Upper lobe of left lung (tissue), 6 donors: ENCODE data around the gene MYLK. TPM values are rescaled to one million over a fixed set of nuclear protein-coding genes. Genes with fewer than 3 reads are reported as not detected.

ENCODE experiments used
- ATAC-seq, 2 donors: fragments of 200-7000 bp; cut with Tn5 transposase; one replicate each; pipeline ENCODE4 v1.9.1; 2022; ENCODE audit warnings: mild to moderate bottlenecking in 2 of 2, moderate library complexity in 2 of 2; ENCODE audit not compliant: low FRiP score in 2 of 2
- DNase-seq, 2 donors: peaks; one replicate each; pipeline ENCODE4 v3.0.0-alpha.2; 2019 to 2020
- H3K27ac ChIP-seq, 4 donors: fragments of 200-600 bp; sonication (generic); one replicate each; pipeline ENCODE4 v1.5.1; 2016 to 2019
- H3K27me3 ChIP-seq, 4 donors: fragments of 200-600 bp; sonication (generic); one replicate each; pipeline ENCODE4 v1.5.1; 2017 to 2019
- H3K36me3 ChIP-seq, 4 donors: fragments of 200-600 bp; sonication (generic); one replicate each; pipeline ENCODE4 v1.5.1; 2016 to 2019
- H3K4me1 ChIP-seq, 4 donors: fragments of 200-600 bp; sonication (generic); one replicate each; pipeline ENCODE4 v1.5.1; 2018 to 2019
- H3K4me3 ChIP-seq, 4 donors: fragments of 200-600 bp; sonication (generic); one replicate each; pipeline ENCODE4 v1.5.1; 2017 to 2019; ENCODE audit warnings: mild to moderate bottlenecking in 2 of 4, moderate library complexity in 1 of 4
- H3K9me3 ChIP-seq, 4 donors: fragments of 200-600 bp; sonication (generic); one replicate each; pipeline ENCODE4 v1.5.1; 2018 to 2019
- EP300 ChIP-seq, 4 donors: sonication (generic); formaldehyde crosslinking; IDR thresholded peaks; one replicate each; pipeline ENCODE4 v1.5.1; 2017; ENCODE audit warnings: antibody characterized with exemption in 4 of 4, control low read depth in 2 of 4
- POLR2A ChIP-seq, 4 donors: fragments of 450-650 bp; IDR thresholded peaks; one replicate each; pipeline ENCODE4 v1.5.1; 2016 to 2017; ENCODE audit warnings: antibody characterized with exemption in 4 of 4, mild to moderate bottlenecking in 2 of 4
- POLR2AphosphoS5 ChIP-seq, 2 donors: sonication (generic); formaldehyde crosslinking; IDR thresholded peaks; one replicate each; pipeline ENCODE4 v1.5.1; 2017; ENCODE audit warnings: antibody characterized with exemption in 2 of 2
- WGBS, 2 donors: methylation state at CpG; one replicate each; pipeline ENCODE4 v1.1.5; 2017 to 2018; 5-methylcytosine and 5-hydroxymethylcytosine counted together
- total RNA-seq, 6 donors: library from RNA; depleted of rRNA in 4 of 6; stranded (reverse); fragments of >200 nt in 4 of 6; gene quantifications; one replicate each; pipeline versions ENCODE4 v1.1.0 to v1.2.1, GENCODE V29; 2016 to 2021
- TF ChIP-seq, protein P1 (sequence below), 6 experiments: fragments of 450-650 bp in 4 of 6; fragments of 200-600 bp in 2 of 6; sonication (generic) in 2 of 6; IDR thresholded peaks; one replicate each; pipeline ENCODE4 v1.5.1; 2016 to 2019; ENCODE audit warnings: antibody characterized with exemption in 6 of 6
- donor health status: DM: no; HTN: no; CAD: no; lungs with moderate emphysema.
- donor health status: DM: no; HTN: yes; CAD: no; lungs with severe emphysema.

The MYLK gene
- total RNA-seq, 6 donors from 2014 or later, result 105 to 378 (median 160) TPM

DNA sequence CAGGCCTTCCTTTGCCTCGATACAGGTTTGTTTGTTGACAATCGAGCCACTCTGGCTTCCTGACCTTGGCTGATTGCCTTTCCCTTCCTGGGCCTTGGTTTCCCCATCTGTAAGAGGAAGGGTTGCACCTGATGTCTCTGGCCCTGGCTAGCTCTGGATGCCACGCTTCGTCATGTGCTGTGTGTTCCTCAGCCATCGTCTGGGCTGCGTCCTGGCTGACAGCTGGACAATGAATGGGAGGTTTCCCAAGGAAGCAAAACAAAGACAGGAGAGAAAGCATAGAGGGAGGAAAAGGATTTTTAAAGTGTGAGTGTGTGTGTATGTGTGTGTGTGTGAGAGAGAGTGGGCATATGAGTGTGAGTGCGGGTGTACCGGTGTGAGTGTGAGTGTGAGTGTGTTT, 234.0 kb downstream of the MYLK start:
- peaks cover 9 to 78% (median 46%) of the 10 kb centered on the region in 4 donors for H3K36me3 ChIP-seq

DNA sequence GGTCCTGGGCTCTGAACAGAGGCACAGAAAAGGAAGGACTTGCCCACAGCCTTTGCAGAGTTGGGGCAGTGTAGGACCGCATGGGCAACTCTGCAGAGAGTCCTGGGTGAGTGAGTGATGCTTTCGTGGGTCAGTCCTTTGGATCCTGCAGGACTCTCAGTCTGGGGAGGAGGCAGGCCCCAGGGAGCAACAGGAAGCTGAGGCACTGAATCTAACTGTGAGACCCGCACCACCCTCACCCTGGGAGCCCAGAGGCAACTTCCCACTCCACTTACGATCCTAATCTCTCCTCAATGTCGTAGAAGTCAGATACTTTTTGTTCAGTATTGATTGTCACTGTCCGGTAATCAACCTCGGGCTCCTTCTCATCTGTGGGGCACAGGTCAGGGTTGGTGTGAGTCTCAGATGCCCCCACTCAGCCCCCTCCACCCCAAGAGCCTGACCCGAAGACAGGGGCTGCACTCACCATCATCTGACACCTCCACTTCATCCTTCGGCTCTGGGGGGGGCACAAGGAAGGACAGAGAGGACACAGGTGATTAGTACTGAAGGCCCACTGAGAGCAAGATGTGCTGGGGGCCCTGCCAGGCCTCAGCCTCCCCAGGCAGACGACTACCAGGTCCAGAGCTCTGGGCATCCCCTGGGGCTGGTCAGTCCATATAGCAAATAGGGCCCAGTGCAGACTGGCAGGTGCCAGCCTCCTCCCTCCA, 235.3 kb downstream of the MYLK start:
- DNase-seq, result no peak
- WGBS, 2 donors, result 79 to 81% methylated on average over 10 of the region's 10 CpGs
- H3K27ac ChIP-seq, result peak overlapping the region in 1 of 4 donors; percentile 31

More for the DNA sequence above, 234.0 kb downstream of the MYLK start:
- H3K4me1 ChIP-seq, result peaks cover 23 to 31% (median 27%) of the 10 kb centered on the region in 4 donors
- no peaks in the 10 kb centered on the region for H3K27me3 ChIP-seq
- H3K27ac ChIP-seq, result peak overlapping the region in 1 of 4 donors; percentile 17
- 67 to 88% methylated on average over 8 of the region's 8 CpGs for WGBS, 2 donors
- ATAC-seq (no peak), DNase-seq (no peak)
- no peak overlapping the region for H3K4me3 ChIP-seq
- TF ChIP-seq POLR2A (IDR thresholded peaks at IDR 0.05), result no peak
- TF ChIP-seq, protein P1, sequence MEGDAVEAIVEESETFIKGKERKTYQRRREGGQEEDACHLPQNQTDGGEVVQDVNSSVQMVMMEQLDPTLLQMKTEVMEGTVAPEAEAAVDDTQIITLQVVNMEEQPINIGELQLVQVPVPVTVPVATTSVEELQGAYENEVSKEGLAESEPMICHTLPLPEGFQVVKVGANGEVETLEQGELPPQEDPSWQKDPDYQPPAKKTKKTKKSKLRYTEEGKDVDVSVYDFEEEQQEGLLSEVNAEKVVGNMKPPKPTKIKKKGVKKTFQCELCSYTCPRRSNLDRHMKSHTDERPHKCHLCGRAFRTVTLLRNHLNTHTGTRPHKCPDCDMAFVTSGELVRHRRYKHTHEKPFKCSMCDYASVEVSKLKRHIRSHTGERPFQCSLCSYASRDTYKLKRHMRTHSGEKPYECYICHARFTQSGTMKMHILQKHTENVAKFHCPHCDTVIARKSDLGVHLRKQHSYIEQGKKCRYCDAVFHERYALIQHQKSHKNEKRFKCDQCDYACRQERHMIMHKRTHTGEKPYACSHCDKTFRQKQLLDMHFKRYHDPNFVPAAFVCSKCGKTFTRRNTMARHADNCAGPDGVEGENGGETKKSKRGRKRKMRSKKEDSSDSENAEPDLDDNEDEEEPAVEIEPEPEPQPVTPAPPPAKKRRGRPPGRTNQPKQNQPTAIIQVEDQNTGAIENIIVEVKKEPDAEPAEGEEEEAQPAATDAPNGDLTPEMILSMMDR (IDR thresholded peaks at IDR 0.05), result no peak
- no peak for TF ChIP-seq POLR2AphosphoS5 (IDR thresholded peaks at IDR 0.05)
- TF ChIP-seq EP300 (IDR thresholded peaks at IDR 0.05), result no peak
- H3K9me3 ChIP-seq, result no peaks in the 10 kb centered on the region

DNA sequence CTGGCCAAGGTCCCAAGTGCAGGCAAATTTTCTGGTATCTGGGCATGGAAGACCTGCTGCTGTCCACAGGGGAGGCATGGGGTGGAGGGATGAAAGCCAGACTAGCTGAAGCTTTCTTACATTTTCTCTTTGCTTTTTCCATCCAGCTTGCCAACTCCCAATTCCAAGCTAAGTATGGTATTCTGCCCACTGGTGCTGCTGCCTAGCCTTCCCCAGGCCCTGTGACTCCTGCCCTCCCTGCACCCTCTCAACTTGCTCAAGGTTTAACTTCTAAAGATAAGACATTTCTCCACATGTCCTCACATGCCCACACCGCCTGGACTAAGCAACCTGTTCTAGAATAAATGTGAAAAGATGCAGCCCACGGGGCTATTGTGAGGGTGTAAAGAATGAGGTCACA, 239.8 kb downstream of the MYLK start:
- no peaks in the 10 kb centered on the region for H3K9me3 ChIP-seq
- no peak overlapping the region for H3K27ac ChIP-seq
- H3K36me3 ChIP-seq, result peaks cover 7 to 75% (median 44%) of the 10 kb centered on the region in 4 donors
- peaks cover 0 to 6% (median 1%) of the 10 kb centered on the region in 4 donors for H3K4me1 ChIP-seq
- TF ChIP-seq POLR2AphosphoS5 (IDR thresholded peaks at IDR 0.05) (no peak), POLR2A (IDR thresholded peaks at IDR 0.05) (no peak), EP300 (IDR thresholded peaks at IDR 0.05) (no peak)
- TF ChIP-seq, protein P1 (IDR thresholded peaks at IDR 0.05), result no peak
- ATAC-seq, result no peak
- no peak for DNase-seq
- no peak overlapping the region for H3K4me3 ChIP-seq
- H3K27me3 ChIP-seq, result no peaks in the 10 kb centered on the region
- whole genome bisulfite sequencing, 2 donors, result 64 to 90% methylated on average over 2 of the region's 2 CpGs

More for the DNA sequence above, 235.3 kb downstream of the MYLK start:
- Histone ChIP-seq H3K36me3 (peaks cover 9 to 90% (median 52%) of the 10 kb centered on the region in 4 donors), H3K4me3 (no peak overlapping the region), H3K4me1 (peaks cover 14 to 18% (median 17%) of the 10 kb centered on the region in 4 donors), H3K9me3 (no peaks in the 10 kb centered on the region), H3K27me3 (no peaks in the 10 kb centered on the region)
- TF ChIP-seq POLR2AphosphoS5 (IDR thresholded peaks at IDR 0.05) (no peak), EP300 (IDR thresholded peaks at IDR 0.05) (no peak), POLR2A (IDR thresholded peaks at IDR 0.05) (no peak)
- TF ChIP-seq, protein P1 (IDR thresholded peaks at IDR 0.05), result no peak
- no peak for ATAC-seq

DNA sequence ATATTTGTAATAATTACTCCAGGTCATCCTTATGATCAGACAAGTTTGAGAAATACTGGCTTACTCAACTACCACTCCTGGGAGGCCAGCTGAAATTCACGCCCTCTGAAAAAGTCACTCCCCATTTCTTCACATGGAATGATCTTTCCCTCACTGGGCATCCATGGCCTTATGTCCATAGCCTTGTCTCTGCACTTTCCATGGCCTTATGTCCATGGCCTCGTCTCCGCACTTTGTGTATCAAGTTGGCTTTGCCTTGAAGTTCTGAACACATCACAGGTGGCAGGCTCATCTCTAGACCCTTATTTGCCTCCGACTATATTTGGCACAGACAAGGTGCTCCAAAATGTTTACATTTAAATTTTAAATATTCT, 241.2 kb downstream of the MYLK start:
- no peak overlapping the region for H3K4me3 ChIP-seq
- DNase-seq, result no peak
- 80 to 89% methylated on average over 4 of the region's 4 CpGs for WGBS, 2 donors
- peaks cover 0 to 6% (median 1%) of the 10 kb centered on the region in 4 donors for H3K4me1 ChIP-seq
- H3K36me3 ChIP-seq, result peaks cover 7 to 75% (median 48%) of the 10 kb centered on the region in 4 donors
- no peak for ATAC-seq
- no peak for TF ChIP-seq POLR2A (IDR thresholded peaks at IDR 0.05)
- TF ChIP-seq, protein P1 (IDR thresholded peaks at IDR 0.05), result no peak
- no peak for TF ChIP-seq POLR2AphosphoS5 (IDR thresholded peaks at IDR 0.05)
- no peak for TF ChIP-seq EP300 (IDR thresholded peaks at IDR 0.05)
- no peaks in the 10 kb centered on the region for H3K27me3 ChIP-seq
- no peaks in the 10 kb centered on the region for H3K9me3 ChIP-seq
- H3K27ac ChIP-seq, result no peak overlapping the region
